ENCODE results near the gene ALK. TPM values are rescaled to one million over a fixed set of nuclear protein-coding genes. Genes with fewer than 3 reads are reported as not detected.

The ALK gene
- total RNA-seq, 1 experiment from 2014 or later: 14.7 TPM

DNA sequence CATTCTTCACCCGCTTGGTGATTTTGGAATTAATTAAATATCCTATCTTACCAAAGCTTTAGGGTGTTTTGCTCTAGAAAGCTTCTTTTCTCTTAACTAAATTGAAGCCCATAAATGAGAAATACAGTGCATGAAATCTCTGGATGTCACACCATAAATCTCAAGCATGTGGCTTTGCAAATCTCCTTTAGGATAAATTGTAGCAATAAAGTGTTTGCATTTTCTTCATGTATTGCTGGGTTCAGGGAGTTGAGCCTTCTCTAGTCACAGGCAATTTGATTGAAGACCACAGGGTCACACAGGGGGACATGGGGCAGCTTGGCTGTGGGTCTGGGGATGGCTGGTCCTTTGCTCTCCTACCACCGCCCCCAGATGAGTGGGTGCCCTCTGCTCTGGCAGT, 442.0 kb downstream of the ALK start:
- H3K27ac ChIP-seq (ENCODE audit: low read depth, low read length, poor library complexity, severe bottlenecking): no peak overlapping the region
- TF ChIP-seq EZH2 (IDR thresholded peaks at IDR 0.05; ENCODE audit: borderline replicate concordance, low read depth, low read length, poor library complexity, severe bottlenecking): no peak
- TF ChIP-seq, protein P1, sequence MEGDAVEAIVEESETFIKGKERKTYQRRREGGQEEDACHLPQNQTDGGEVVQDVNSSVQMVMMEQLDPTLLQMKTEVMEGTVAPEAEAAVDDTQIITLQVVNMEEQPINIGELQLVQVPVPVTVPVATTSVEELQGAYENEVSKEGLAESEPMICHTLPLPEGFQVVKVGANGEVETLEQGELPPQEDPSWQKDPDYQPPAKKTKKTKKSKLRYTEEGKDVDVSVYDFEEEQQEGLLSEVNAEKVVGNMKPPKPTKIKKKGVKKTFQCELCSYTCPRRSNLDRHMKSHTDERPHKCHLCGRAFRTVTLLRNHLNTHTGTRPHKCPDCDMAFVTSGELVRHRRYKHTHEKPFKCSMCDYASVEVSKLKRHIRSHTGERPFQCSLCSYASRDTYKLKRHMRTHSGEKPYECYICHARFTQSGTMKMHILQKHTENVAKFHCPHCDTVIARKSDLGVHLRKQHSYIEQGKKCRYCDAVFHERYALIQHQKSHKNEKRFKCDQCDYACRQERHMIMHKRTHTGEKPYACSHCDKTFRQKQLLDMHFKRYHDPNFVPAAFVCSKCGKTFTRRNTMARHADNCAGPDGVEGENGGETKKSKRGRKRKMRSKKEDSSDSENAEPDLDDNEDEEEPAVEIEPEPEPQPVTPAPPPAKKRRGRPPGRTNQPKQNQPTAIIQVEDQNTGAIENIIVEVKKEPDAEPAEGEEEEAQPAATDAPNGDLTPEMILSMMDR (conservative IDR thresholded peaks at IDR 0.05; ENCODE audit: low read depth, low read length): no peak
- no peak overlapping the region for H3K4me3 ChIP-seq (ENCODE audit: low read depth, low read length, poor library complexity, severe bottlenecking)
- H3K9me3 ChIP-seq (ENCODE audit: low read depth, low read length, poor library complexity, severe bottlenecking): no peaks in the 10 kb centered on the region
- H3K27me3 ChIP-seq (replicated peaks; ENCODE audit: insufficient read depth, low read depth, low read length, poor library complexity): no peaks in the 10 kb centered on the region
- DNase-seq (ENCODE audit: low spot score): no peak
- ChIA-PET CTCF (no interaction called here), POLR2A (ENCODE audit: low non-redundant PET) (no interaction called here)
- no peaks in the 10 kb centered on the region for H3K36me3 ChIP-seq (ENCODE audit: insufficient read depth, low read length, poor library complexity, severe bottlenecking)
- intact Hi-C loops (cut with micrococcal nuclease; ENCODE audit: unreplicated experiment): no loop called here
- H3K4me1 ChIP-seq (ENCODE audit: insufficient read depth, low read length, poor library complexity, severe bottlenecking): no peaks in the 10 kb centered on the region
- BruUV-seq (replicated peaks): no TSS peak

DNA sequence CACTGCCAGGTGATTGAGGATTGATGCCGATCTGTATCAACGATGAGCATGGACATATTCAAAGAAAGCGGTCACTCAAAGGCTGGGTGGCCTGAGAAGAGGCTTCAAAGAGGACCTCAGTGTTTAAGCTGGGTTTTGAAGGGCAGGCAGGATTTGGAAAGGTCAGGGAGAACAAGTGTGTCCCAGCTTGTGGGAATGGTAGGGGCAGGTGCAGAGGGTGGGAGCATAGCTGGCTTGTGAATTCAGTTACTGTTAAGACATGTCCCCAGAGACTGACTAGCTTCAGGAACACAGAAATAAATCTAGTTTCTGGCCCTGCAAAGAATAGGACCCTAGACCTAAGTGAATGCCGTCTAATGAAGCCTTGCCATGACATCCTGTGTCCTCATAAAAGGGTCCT, 442.7 kb downstream of the ALK start:
- H3K36me3 ChIP-seq (ENCODE audit: insufficient read depth, low read length, poor library complexity, severe bottlenecking): no peaks in the 10 kb centered on the region
- no peak for DNase-seq (ENCODE audit: low spot score)
- TF ChIP-seq, protein P1 (conservative IDR thresholded peaks at IDR 0.05; ENCODE audit: low read depth, low read length): no peak
- TF ChIP-seq EZH2 (IDR thresholded peaks at IDR 0.05; ENCODE audit: borderline replicate concordance, low read depth, low read length, poor library complexity, severe bottlenecking): no peak
- CTCF ChIA-PET: no interaction called here
- no peaks in the 10 kb centered on the region for H3K27me3 ChIP-seq (replicated peaks; ENCODE audit: insufficient read depth, low read depth, low read length, poor library complexity)
- no peaks in the 10 kb centered on the region for H3K4me1 ChIP-seq (ENCODE audit: insufficient read depth, low read length, poor library complexity, severe bottlenecking)
- POLR2A ChIA-PET (ENCODE audit: low non-redundant PET): no interaction called here
- no TSS peak for BruUV-seq (replicated peaks)
- H3K27ac ChIP-seq (ENCODE audit: low read depth, low read length, poor library complexity, severe bottlenecking): no peak overlapping the region
- H3K4me3 ChIP-seq (ENCODE audit: low read depth, low read length, poor library complexity, severe bottlenecking): no peak overlapping the region
- intact Hi-C loops (cut with micrococcal nuclease; ENCODE audit: unreplicated experiment): no loop called here
- H3K9me3 ChIP-seq (ENCODE audit: low read depth, low read length, poor library complexity, severe bottlenecking): no peaks in the 10 kb centered on the region

DNA sequence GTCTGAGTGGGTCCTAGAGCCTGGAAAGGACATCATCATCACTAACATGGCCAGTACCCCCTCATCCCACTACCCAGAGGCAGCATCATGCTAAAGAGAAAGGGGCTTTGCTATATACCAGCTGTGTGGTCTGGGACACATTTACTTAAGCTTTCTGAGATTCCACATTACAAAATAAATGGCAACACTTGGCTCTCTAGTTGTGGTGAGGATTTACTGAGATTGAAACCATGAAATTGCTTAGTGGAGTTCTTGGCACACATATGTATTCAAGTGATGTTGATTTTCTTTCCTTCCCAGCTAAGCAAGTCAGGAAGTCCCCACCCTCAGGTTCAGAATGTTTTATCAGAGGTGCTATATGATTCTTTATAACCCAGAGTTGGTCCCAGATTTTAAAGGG, 444.2 kb downstream of the ALK start:
- Histone ChIP-seq H3K4me3 (ENCODE audit: low read depth, low read length, poor library complexity, severe bottlenecking) (no peak overlapping the region), H3K36me3 (ENCODE audit: insufficient read depth, low read length, poor library complexity, severe bottlenecking) (no peaks in the 10 kb centered on the region), H3K4me1 (ENCODE audit: insufficient read depth, low read length, poor library complexity, severe bottlenecking) (no peaks in the 10 kb centered on the region), H3K9me3 (ENCODE audit: low read depth, low read length, poor library complexity, severe bottlenecking) (no peaks in the 10 kb centered on the region), H3K27ac (ENCODE audit: low read depth, low read length, poor library complexity, severe bottlenecking) (no peak overlapping the region), H3K27me3 (replicated peaks; ENCODE audit: insufficient read depth, low read depth, low read length, poor library complexity) (no peaks in the 10 kb centered on the region)
- intact Hi-C loops (cut with micrococcal nuclease; ENCODE audit: unreplicated experiment): no loop called here
- ChIA-PET CTCF (no interaction called here), POLR2A (ENCODE audit: low non-redundant PET) (no interaction called here)
- no TSS peak for BruUV-seq (replicated peaks)
- TF ChIP-seq, protein P1 (conservative IDR thresholded peaks at IDR 0.05; ENCODE audit: low read depth, low read length): no peak
- no peak for TF ChIP-seq EZH2 (IDR thresholded peaks at IDR 0.05; ENCODE audit: borderline replicate concordance, low read depth, low read length, poor library complexity, severe bottlenecking)
- no peak for DNase-seq (ENCODE audit: low spot score)

Data from A673 (cell line).